ENCODE results near the gene AAGAB. TPM values are rescaled to one million over a fixed set of nuclear protein-coding genes. Genes with fewer than 3 reads are reported as not detected.

The AAGAB gene
- polyA plus RNA-seq, 1 donor from 2014 or later, result 114 TPM

DNA sequence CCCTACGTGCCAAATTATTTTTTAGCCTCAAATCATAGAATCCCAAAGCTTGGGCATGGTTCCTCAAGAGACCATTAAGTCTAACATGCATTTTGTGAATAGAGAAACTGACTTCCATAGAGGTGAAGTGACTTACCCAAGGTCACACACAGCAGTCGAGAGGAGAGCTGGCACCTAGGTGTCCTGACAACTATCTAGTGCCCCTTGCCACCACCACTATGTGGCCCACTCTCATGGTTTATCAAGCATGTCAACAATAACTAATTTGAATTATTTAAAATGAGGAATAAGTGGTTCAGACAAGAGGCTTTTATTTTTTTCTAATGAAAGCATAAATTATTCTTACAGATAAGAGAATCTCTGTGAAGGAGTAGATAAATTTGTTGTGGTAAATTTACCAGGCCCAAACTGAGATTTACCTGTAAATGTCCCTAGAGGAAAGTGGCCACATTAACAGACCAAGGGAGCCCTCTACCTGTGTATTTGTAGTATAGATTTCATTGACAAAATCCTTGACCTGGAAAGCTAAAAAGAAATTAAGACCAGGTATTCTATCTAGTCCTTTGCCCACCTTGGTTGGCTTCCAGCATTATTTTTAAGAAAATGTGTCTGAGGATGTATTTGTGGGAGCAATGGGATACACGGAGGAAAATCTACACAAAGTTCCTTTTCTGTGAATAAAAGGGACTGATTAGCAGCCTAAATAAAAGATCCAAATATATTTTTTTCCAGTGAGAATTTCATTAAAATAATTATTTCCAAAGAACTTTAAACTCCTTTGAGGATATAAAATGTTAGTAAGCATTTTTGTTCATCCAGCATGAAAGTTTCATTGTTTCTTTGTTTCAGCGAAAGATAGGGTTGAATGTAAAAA, 49.3 kb upstream of the AAGAB start:
- Histone ChIP-seq H3F3A (ENCODE audit: insufficient read depth, low read length, poor library complexity, severe bottlenecking) (no peaks in the 10 kb centered on the region), H3K4me3 (ENCODE audit: low read length) (no peak overlapping the region), H3K79me2 (replicated peaks; ENCODE audit: insufficient read depth, low read length) (no peaks in the 10 kb centered on the region), H3K36me3 (ENCODE audit: insufficient read depth, low read length) (no peaks in the 10 kb centered on the region), H3K4me2 (ENCODE audit: low read length) (no peak overlapping the region), H3K9me2 (ENCODE audit: insufficient read depth, low read length) (no peaks in the 10 kb centered on the region), H3K9ac (ENCODE audit: low read length) (no peak overlapping the region), H3K27me3 (ENCODE audit: insufficient read depth, low read depth, low read length) (no peaks in the 10 kb centered on the region), H3K27ac (ENCODE audit: low read length) (no peak overlapping the region), H4K20me1 (ENCODE audit: insufficient read depth) (no peaks in the 10 kb centered on the region), H3K9me3 (ENCODE audit: low read length) (no peaks in the 10 kb centered on the region), H2AFZ (ENCODE audit: low read depth, low read length) (no peak overlapping the region)
- TF ChIP-seq SMC3 (conservative IDR thresholded peaks at IDR 0.05; ENCODE audit: poor library complexity), result peak; percentile 67
- no peak for TF ChIP-seq EZH2 (IDR thresholded peaks at IDR 0.05; ENCODE audit: borderline replicate concordance, insufficient read depth, low read length, poor library complexity, severe bottlenecking)
- TF ChIP-seq MXI1 (conservative IDR thresholded peaks at IDR 0.05; ENCODE audit: poor library complexity, severe bottlenecking), result no peak
- TF ChIP-seq REST (IDR thresholded peaks at IDR 0.05; ENCODE audit: borderline replicate concordance), result no peak
- TF ChIP-seq, protein P1, sequence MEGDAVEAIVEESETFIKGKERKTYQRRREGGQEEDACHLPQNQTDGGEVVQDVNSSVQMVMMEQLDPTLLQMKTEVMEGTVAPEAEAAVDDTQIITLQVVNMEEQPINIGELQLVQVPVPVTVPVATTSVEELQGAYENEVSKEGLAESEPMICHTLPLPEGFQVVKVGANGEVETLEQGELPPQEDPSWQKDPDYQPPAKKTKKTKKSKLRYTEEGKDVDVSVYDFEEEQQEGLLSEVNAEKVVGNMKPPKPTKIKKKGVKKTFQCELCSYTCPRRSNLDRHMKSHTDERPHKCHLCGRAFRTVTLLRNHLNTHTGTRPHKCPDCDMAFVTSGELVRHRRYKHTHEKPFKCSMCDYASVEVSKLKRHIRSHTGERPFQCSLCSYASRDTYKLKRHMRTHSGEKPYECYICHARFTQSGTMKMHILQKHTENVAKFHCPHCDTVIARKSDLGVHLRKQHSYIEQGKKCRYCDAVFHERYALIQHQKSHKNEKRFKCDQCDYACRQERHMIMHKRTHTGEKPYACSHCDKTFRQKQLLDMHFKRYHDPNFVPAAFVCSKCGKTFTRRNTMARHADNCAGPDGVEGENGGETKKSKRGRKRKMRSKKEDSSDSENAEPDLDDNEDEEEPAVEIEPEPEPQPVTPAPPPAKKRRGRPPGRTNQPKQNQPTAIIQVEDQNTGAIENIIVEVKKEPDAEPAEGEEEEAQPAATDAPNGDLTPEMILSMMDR (IDR thresholded peaks at IDR 0.05; ENCODE audit: poor library complexity, severe bottlenecking), result peak; percentile 58
- TF ChIP-seq TAF1 (IDR thresholded peaks at IDR 0.05; ENCODE audit: low read depth), result no peak
- peak; percentile 69 for TF ChIP-seq RAD21 (conservative IDR thresholded peaks at IDR 0.05)
- TF ChIP-seq POLR2AphosphoS5 (IDR thresholded peaks at IDR 0.05), result no peak
- TF ChIP-seq EP300 (conservative IDR thresholded peaks at IDR 0.05; ENCODE audit: poor library complexity, severe bottlenecking), result no peak

DNA sequence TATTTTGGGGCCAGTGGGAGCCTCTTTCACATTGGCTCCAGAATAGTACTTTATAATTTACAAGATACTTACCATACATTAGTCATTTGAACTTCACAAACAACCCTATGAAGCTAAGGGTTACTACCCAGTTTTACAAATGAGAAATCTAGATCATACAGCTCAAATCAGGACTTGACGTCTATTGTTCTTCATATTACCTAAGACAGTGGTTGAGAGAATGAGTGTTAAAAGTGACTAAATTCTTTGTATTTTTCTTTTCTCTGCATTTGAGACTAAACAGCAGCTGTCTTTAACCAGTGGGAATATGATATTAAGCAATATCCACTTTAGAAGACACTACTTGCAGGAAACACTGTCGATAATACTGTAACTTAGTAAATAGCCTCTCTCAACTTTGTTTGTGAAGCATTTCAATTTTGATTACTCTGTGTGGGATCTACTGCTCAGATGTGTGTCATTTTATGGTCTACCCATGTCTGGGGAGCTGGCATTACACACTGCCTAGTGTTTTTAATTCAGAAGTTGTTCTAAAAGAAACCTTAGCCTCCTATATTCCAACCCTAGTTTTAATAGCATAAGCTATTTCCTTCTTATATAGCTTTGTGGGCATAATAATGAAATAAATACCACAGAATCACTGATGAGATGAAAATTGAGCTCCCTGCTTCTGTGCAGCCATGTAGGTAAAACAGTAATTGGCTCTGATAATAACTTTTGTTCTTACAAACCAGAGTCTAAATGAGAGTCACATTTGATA, 46.0 kb upstream of the AAGAB start:
- Histone ChIP-seq H4K20me1 (ENCODE audit: insufficient read depth) (no peaks in the 10 kb centered on the region), H3K9me2 (ENCODE audit: insufficient read depth, low read length) (no peaks in the 10 kb centered on the region), H3K27ac (ENCODE audit: low read length) (no peak overlapping the region), H3K4me3 (ENCODE audit: low read length) (no peak overlapping the region), H3K79me2 (replicated peaks; ENCODE audit: insufficient read depth, low read length) (no peaks in the 10 kb centered on the region), H3F3A (ENCODE audit: insufficient read depth, low read length, poor library complexity, severe bottlenecking) (no peaks in the 10 kb centered on the region), H2AFZ (ENCODE audit: low read depth, low read length) (no peak overlapping the region), H3K36me3 (ENCODE audit: insufficient read depth, low read length) (no peaks in the 10 kb centered on the region), H3K9me3 (ENCODE audit: low read length) (no peaks in the 10 kb centered on the region), H3K4me2 (ENCODE audit: low read length) (no peak overlapping the region), H3K9ac (ENCODE audit: low read length) (no peak overlapping the region), H3K27me3 (ENCODE audit: insufficient read depth, low read depth, low read length) (no peaks in the 10 kb centered on the region)
- TF ChIP-seq, protein P1 (IDR thresholded peaks at IDR 0.05; ENCODE audit: poor library complexity, severe bottlenecking), result no peak
- TF ChIP-seq TAF1 (IDR thresholded peaks at IDR 0.05; ENCODE audit: low read depth) (no peak), REST (IDR thresholded peaks at IDR 0.05; ENCODE audit: borderline replicate concordance) (no peak), SMC3 (conservative IDR thresholded peaks at IDR 0.05; ENCODE audit: poor library complexity) (no peak), EP300 (conservative IDR thresholded peaks at IDR 0.05; ENCODE audit: poor library complexity, severe bottlenecking) (no peak), EZH2 (IDR thresholded peaks at IDR 0.05; ENCODE audit: borderline replicate concordance, insufficient read depth, low read length, poor library complexity, severe bottlenecking) (no peak), RAD21 (conservative IDR thresholded peaks at IDR 0.05) (no peak), MXI1 (conservative IDR thresholded peaks at IDR 0.05; ENCODE audit: poor library complexity, severe bottlenecking) (no peak), POLR2AphosphoS5 (IDR thresholded peaks at IDR 0.05) (no peak)

Measured in neural cell (in vitro differentiated cells).